Peyer's patch (tissue), 4 donors: ENCODE results near the gene MPV17L.

Experiments used
- CTCF ChIP-seq, 6 experiments: fragments of 450-650 bp in 4 of 6; fragments of 200-600 bp in 2 of 6; sonication (generic) in 1 of 6; IDR thresholded peaks; one replicate each; pipeline ENCODE4 v1.5.1; 2017 to 2019; ENCODE audit warnings: antibody characterized with exemption in 6 of 6, mild to moderate bottlenecking in 3 of 6, moderate library complexity in 1 of 6
- POLR2A ChIP-seq, 2 donors: fragments of 450-650 bp; IDR thresholded peaks; one replicate each; pipeline ENCODE4 v1.5.1; 2017; ENCODE audit warnings: antibody characterized with exemption in 2 of 2, mild to moderate bottlenecking in 2 of 2, moderate library complexity in 2 of 2

DNA sequence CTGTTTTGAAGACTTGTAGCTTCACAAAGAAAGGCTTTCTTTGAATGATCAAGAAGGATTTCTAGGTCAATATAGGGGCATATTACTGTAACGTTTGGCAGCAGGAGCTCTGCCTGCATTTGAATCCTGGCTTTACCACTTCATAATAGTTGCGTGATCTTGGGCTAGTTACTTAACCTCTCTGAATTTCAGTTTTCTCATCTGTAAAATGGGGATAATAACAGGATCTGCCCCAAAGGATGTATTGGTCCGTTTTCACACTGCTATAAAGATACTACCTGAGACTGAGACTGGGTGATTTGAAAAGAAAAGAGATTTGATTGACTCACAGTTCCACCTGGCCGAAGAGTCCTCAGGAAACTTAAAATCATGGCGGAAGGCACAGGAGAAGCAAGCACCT lies 51.3 kb downstream of the MPV17L start:
- TF ChIP-seq POLR2A (IDR thresholded peaks at IDR 0.05) (no peak), CTCF (IDR thresholded peaks at IDR 0.05) (no peak)
